Measurements from ENCODE around the gene B4GALT5. TPM values are rescaled to one million over a fixed set of nuclear protein-coding genes. Genes with fewer than 3 reads are reported as not detected.

Gene B4GALT5
- polyA plus RNA-seq, 3 donors: 44.2 to 52.1 (median 50.5) TPM

DNA sequence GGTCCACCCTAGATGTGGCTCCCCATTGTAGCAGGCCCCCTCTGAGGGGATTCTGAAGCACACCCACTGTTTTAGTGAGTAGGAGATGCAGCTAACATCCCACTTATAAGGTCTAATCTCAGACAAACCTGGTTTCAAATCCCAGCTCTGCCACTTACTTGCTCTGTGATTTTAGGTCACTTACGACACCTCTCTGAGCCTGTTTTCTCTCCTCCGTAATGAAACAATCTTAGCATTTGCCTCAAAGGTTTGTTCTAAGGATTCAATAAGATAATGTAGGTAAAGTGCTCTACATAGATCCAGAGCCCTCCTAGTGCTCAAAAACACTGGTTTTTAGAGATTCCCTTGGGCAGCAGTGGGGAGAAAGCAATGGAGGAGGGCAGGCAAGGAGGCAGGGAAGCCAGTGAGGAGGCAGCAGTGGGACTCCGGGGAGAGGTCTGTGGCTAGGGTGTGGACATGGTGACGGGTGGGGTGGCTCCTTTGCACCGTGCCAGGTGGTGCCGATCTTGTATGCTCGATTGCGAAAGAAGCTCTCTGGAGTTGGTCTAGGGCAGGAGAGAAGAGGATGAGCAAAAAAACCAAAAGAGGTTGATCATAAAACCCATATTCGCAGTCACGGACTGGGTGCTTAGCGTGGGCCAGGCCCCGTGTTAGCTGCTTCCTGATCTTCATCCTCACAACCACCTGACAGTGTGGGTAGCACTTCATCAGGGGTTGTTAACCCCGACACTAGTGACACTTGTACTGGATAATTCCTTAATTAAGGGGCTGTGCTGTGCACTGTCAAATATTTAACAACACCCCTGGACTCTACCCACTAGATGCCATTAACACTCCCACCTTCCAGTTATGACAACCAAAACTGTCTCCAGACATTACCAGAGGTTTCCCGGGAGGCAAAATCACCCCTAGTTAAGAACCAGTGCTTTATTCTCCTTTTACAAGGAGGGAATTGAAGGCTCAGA is 129.0 kb downstream of the B4GALT5 start:
- no peak for DNase-seq (ENCODE audit: extremely low read depth in 1 of 11, low read depth in 9 of 11, low spot score in 4 of 11)

DNA sequence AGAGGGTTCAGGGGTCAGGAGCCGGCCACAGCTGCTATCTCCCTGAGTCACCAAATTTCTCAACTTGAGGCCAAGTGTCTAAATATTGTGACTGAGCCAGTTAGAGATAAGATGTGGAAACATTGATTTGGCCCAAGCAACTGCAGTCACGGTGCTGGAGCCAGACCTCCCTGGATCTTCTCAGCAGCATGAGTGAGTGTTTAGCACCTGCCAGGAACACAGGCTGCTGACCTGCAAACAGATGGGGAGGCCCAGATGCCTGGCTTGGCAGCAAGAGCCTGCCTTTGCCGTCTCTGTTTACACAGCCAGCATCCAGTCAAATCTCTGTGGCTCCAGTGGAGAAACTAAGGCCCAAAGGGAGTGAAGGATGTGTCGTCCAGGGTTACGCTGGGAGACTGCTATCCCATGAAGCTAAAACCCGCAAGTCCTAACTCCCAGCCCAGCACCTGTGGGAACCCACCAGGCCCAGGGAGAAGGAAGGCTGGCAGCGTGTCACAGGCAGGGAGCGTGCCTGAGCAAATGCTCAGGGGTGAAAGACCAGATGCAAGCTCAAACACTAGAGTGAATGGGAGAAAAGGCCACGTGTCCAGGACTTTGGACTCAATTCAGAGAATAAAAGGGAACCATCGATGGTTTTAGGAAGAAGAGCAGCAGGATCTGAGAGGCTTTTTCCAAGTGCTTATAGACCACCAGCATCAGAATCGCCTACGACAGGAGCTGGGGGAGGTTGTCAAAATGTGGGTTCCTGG is 129.8 kb downstream of the B4GALT5 start:
- no peak for DNase-seq (ENCODE audit: extremely low read depth in 1 of 11, low read depth in 9 of 11, low spot score in 4 of 11)

DNA sequence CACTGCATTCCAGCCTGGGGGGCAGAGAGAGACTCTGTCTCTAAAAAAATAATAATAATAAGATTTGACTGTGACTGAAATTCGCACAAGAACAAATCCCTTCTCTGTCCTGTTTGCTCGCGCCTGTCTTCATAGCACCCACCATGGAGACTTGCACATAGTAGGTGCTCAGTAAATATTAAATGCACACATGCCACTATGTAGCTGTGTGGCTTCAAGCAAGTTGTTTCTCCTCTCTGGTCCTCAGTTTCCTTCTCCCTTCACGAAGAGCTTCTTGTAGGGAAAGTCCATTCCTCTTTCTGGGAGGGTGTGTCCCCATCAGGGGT is 130.4 kb downstream of the B4GALT5 start:
- DNase-seq (ENCODE audit: extremely low read depth in 1 of 11, low read depth in 9 of 11, low spot score in 4 of 11): no peak

Other genes with a start within 250 kb of the B4GALT5 start
- 1 to 10 TPM in 1 of 3 donors, under 1 TPM in 2; 0.39 to 1.1 (median 0.74) TPM for gene KCNB1, start 231.2 kb downstream of the B4GALT5 start, polyA plus RNA-seq (ENCODE audit: insufficient read length in 3 of 3)
- gene PTGIS, start 145.7 kb downstream of the B4GALT5 start, polyA plus RNA-seq (ENCODE audit: insufficient read length in 3 of 3): 10 to 100 TPM; 32.4 to 38.9 (median 34.6) TPM
- 10 to 100 TPM in 1 of 3 donors, 1 to 10 TPM in 2; 8.3 to 12.5 (median 9.4) TPM for gene SLC9A8, start 99.0 kb upstream of the B4GALT5 start, polyA plus RNA-seq (ENCODE audit: insufficient read length in 3 of 3)
- 10 to 100 TPM in 1 of 3 donors, 1 to 10 TPM in 2; 9.3 to 11.1 (median 9.9) TPM for gene SPATA2, start 201.7 kb upstream of the B4GALT5 start, polyA plus RNA-seq (ENCODE audit: insufficient read length in 3 of 3)
- 10 to 100 TPM; 66.1 to 86.6 (median 74.4) TPM for gene RNF114, start 222.5 kb upstream of the B4GALT5 start, polyA plus RNA-seq (ENCODE audit: insufficient read length in 3 of 3)